Fibroblast of lung (primary cell): ENCODE measurements around the gene ADCY3.

ENCODE experiments used
- EZH2 ChIP-seq: IDR thresholded peaks from 2 replicates; pipeline ENCODE4 v1.5.1; 2012; ENCODE audit warnings: low read length, control low read depth, mild to moderate bottlenecking; ENCODE audit errors: missing control alignments
- TF ChIP-seq, protein P1 (sequence below), 2 donors: IDR thresholded peaks in 1 of 2; conservative IDR thresholded peaks in 1 of 2; 1 replicate in 1 of 2; 2 replicates in 1 of 2; pipeline ENCODE4 v1.5.1; 2011 to 2012; ENCODE audit warnings: low read length in 2 of 2, control low read depth in 1 of 2, inconsistent platforms in 1 of 2, low read depth in 1 of 2, mild to moderate bottlenecking in 1 of 2

DNA sequence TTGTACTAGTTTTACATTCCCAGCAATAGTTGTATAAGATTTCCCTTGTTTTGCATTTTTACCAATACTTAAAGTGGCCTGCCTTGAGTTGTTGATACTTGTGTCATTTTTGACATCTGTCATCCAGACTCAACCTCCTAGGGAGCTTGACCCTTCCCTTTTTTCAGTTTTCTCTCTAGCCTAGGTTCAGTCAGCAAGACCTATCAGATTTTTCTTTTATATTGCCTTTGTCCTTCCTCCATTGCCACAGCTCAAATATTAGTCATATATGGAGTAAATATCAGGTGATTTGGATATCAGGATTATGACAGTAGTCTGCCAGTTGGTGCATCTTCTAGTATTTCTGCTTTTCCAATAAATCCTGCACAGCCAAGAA, 113.4 kb downstream of the ADCY3 start:
- TF ChIP-seq, protein P1, sequence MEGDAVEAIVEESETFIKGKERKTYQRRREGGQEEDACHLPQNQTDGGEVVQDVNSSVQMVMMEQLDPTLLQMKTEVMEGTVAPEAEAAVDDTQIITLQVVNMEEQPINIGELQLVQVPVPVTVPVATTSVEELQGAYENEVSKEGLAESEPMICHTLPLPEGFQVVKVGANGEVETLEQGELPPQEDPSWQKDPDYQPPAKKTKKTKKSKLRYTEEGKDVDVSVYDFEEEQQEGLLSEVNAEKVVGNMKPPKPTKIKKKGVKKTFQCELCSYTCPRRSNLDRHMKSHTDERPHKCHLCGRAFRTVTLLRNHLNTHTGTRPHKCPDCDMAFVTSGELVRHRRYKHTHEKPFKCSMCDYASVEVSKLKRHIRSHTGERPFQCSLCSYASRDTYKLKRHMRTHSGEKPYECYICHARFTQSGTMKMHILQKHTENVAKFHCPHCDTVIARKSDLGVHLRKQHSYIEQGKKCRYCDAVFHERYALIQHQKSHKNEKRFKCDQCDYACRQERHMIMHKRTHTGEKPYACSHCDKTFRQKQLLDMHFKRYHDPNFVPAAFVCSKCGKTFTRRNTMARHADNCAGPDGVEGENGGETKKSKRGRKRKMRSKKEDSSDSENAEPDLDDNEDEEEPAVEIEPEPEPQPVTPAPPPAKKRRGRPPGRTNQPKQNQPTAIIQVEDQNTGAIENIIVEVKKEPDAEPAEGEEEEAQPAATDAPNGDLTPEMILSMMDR (conservative IDR thresholded peaks at IDR 0.05 in 1 of 2, IDR thresholded peaks at IDR 0.05 in 1 of 2; ENCODE audit: low read depth in 1 of 2, low read length in 2 of 2), result no peak
- no peak for TF ChIP-seq EZH2
